ENCODE measurements around the gene SLC45A3.

DNA sequence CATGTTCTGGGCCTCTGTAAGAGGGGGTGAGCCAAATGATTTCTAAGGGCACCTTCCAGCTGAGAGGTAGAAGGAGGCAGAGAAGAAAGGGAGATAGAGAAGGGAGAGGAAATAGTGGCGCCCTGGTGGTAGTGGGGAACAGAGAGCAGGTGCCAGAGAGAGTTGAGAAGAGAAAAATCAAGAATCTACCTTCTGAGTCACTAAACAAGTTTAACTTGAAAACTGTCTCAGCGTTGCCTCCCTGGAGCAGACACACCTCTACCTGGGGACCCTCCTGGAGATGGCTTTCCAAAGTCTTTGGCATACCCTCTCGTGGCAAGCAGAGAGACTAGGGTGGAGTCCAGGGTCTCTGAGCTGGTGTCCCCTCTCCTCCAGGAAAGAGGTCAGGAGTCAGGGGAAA lies 1.1 kb upstream of the SLC45A3 start:
- TF ChIP-seq, protein P1, sequence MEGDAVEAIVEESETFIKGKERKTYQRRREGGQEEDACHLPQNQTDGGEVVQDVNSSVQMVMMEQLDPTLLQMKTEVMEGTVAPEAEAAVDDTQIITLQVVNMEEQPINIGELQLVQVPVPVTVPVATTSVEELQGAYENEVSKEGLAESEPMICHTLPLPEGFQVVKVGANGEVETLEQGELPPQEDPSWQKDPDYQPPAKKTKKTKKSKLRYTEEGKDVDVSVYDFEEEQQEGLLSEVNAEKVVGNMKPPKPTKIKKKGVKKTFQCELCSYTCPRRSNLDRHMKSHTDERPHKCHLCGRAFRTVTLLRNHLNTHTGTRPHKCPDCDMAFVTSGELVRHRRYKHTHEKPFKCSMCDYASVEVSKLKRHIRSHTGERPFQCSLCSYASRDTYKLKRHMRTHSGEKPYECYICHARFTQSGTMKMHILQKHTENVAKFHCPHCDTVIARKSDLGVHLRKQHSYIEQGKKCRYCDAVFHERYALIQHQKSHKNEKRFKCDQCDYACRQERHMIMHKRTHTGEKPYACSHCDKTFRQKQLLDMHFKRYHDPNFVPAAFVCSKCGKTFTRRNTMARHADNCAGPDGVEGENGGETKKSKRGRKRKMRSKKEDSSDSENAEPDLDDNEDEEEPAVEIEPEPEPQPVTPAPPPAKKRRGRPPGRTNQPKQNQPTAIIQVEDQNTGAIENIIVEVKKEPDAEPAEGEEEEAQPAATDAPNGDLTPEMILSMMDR (IDR thresholded peaks at IDR 0.05; ENCODE audit: low read depth, low read length, missing input control): no peak
- TF ChIP-seq TAF1 (conservative IDR thresholded peaks at IDR 0.05): no peak

Measured in liver (tissue), 3 donors.